ENCODE measurements around the gene TGIF2.
"Not testable (repeated sequence)": the region's sequence is repeated elsewhere in the genome, so short reads cannot be mapped to it uniquely, and the experiment has no call there.

TGIF2 gene

DNA sequence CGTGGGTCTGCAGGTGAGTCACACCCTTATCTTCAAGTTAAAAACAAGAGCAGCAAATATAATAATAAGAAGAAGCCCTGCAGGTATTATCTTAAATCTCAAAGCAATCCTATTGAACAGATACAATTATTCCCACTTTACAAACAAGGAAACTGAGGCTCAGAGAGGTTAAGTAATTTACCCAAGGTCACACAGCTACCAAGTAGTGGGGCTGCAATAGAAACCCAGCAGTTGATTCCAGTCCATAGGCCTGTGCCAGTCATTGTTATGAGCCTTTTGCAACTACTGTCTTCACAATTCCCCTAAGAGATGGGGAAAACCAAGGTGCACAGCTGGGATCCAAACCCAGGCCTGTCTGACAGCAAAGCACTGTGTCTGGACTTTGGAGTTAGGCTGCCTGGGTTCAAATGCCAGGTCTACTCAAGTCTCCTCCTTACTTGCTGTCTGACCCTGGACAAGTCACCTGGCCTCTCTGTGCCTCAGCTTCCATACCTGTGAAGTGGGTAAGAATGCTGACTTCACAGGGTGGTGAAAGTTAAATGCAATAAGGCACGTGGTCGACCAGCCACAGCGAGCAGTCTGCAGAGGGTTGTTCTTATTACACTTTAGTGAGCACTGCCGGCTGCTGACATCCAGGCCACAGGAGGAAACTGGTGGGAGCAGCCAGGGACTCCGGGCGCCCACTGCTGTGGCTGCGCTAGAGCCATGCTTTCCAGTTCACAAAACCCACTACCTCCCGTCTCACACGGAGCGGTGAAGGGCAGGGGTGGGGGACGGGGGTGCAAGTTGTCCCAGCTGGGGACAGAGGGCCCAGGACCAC lies 26.0 kb upstream of the TGIF2 start:
- DNase-seq = no peak

DNA sequence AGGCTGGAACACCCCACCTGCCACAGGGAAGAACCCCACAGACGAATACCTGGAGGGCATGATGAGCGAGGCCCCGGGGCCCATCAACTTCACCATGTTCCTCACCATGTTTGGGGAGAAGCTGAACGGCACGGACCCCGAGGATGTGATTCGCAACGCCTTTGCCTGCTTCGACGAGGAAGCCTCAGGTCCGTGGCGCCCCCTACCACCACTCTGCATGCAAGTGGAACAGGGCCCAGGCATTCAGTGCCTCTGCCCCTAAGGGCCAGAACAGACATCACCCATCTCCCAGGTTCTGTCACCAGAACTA lies 25.4 kb upstream of the TGIF2 start:
- DNase-seq = no peak

DNA sequence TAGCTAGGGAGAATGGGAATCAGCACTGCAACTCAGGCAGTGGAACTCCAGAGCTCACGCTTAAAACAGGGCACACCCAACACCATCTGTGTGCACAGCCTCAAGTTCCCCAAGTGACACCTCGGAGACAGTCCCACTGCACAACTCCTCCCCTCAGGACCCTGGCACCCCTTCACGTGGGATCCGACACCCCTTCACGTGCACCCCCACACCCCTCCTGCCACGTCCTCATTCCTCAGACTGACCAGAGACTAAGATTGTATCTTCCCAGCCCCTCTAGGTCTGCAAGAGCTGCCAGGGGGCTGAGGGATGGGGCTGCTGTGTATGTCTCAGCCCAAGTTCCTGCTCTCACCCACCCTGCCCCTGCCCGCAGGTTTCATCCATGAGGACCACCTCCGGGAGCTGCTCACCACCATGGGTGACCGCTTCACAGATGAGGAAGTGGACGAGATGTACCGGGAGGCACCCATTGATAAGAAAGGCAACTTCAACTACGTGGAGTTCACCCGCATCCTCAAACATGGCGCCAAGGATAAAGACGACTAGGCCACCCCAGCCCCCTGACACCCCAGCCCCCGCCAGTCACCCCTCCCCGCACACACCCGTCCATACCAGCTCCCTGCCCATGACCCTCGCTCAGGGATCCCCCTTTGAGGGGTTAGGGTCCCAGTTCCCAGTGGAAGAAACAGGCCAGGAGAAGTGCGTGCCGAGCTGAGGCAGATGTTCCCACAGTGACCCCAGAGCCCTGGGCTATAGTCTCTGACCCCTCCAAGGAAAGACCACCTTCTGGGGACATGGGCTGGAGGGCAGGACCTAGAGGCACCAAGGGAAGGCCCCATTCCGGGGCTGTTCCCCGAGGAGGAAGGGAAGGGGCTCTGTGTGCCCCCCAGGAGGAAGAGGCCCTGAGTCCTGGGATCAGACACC lies 24.4 kb upstream of the TGIF2 start:
- DNase-seq = no peak

- no peak for DNase-seq
Measured at GRCh38 chr20:36549628-36549941, 23.8 kb upstream of the TGIF2 start.

- DNase-seq = no peak
Measured at GRCh38 chr20:36549942-36550789, 23.2 kb upstream of the TGIF2 start.

- DNase-seq = no peak
Measured at GRCh38 chr20:36550790-36551299, 22.6 kb upstream of the TGIF2 start.

DNA sequence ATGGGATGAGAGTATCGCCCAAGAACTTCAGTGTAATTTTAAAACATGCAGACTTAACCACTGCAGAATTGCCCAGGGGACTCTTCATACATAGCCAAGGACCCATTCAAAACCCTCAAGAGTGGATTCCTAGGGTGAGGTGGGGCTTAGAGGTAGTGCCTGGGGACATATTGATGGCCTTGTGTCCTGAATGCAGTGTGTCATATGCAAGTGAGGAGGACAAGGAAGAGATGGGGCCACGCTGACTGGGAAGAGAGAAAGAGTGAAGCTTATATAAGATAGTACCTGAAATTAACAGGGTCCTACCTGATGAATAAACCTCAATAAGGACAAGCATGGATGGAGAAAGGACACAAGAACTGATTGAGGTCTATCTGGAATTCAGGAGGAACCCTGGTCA lies 18.1 kb upstream of the TGIF2 start:
- no peak for DNase-seq

DNA sequence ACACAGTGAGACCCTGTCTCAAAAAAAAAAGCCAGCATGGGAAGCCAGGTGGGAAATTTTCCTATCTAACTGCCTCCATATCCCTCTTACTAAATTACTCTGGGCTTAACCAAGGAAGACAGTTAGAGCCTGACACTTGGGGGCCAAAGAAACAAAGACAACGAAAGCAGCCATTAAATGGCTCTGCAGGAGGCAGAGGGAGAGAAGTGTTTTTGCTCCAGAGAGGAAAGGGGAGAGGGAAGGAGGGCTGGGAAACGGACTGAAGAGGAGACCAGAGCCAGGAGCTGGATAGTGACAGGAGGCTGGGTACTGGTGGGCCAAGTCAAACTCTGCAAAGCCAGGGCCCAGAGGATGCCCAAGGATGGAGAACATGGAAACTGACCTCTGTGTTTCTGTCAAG lies 10.7 kb upstream of the TGIF2 start:
- no peak for DNase-seq

- DNase-seq = no peak
Measured at GRCh38 chr20:36563374-36563773, 10.0 kb upstream of the TGIF2 start.

- DNase-seq = not testable (repeated sequence)
Measured at GRCh38 chr20:36564078-36564725, 9.2 kb upstream of the TGIF2 start.

DNA sequence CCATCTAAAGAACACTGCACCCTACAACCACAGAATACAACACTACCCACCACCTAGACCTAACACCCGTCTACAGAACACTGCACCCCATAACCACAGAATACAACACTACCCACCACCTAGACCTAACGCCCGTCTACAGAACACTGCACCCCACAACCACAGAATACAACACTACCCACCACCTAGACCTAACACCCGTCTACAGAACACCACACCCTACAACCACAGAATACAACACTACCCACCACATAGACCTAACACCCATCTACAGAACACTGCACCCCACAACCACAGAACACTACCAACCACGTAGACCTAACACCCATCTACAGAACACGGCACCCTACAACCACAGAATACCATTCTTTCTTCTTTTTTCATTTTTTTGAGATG lies 8.7 kb upstream of the TGIF2 start:
- DNase-seq = not testable (repeated sequence)

- DNase-seq = no peak
Measured at GRCh38 chr20:36565520-36565919, 7.9 kb upstream of the TGIF2 start.

DNA sequence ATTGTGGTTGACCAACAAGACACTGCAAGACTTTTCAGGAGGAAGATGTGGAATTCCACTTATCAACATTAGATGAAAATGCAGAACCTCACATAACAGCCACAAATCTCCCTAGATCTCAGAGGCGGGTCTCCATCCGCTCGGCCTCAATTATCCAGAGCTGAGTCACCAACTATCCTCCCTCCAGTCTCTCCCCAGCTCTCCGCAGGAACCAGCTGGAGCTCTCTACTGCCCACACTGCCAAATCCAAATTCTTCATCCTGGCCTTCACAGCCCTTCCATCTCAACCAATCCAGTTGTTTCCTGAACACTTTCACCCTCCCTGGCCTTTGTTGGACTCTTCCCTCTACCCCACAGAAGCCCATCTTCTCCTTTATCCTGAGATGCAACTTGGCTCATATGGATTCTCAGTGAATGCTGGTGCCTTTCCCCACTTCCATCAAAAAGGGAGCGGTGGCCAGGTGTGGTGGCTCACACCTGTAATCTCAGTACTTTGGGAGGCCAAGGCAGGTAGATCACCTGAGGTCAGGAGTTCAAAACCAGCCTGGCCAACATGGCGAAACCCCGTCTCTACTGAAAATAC lies 3.5 kb upstream of the TGIF2 start:
- DNase-seq = no peak

DNA sequence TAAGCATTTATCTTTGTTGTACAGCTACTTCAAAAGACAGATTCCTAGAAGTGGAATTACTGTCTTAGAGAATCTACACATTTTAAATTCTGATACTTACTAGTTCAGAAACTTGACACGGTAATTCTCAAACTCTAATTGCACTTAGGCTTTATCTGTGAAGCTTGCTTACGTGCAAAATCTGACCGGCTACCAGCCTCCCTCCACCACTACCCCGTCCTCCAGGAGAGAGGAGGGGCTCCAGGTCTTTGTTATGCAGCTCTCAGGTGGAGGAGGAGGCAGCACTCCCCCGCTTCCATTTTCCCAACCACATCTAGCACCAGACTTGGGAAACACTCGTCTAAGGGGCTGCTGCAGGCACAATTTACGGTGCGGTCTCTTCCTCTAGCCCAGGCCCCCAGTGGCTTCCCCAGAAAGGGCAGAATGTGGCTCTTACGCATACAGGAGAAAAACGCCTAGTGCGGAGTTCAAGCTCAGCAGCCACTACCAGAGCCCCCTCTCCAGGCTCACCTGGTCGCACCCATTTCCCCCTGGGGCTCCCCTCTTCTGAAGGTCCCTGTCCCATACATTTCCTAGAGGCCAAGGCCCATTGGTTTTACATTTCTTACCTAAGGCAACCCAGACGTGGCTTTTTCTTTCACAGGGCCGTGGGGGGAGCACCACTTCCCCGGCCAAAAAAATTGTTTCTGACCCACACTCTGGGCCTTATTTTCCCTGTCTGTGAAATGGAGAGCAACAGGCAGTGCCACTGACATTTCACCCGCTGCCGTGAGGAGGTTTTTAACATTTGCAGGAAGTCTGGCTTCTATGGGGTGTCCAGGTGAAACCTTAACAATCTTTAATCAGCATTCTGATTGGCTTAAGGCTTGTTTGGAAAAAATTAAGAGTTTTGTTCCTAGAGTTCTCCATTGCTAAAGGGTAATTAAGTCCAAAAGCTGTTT lies 1.6 kb upstream of the TGIF2 start:
- no peak for DNase-seq

DNA sequence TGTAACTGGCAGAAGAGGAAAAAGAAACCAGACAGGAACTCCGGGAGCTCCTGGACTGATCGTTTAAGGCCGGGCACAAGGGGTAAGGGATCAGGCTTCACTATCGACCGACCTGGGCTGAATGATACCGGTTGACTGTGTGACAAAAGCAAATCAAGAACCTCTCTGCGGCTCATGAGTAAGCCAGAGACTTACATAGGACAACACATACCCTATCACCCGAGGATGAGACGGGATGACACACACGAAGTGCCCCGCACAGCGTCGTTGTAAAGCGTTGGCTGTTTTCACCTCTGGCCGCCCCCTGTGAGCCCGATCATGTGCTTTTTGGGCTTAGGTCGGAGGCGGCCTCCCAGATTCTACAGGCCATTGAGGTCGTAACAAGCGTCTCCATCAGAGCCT lies 695 bp upstream of the TGIF2 start:
- peak; percentile 59 for DNase-seq

DNA sequence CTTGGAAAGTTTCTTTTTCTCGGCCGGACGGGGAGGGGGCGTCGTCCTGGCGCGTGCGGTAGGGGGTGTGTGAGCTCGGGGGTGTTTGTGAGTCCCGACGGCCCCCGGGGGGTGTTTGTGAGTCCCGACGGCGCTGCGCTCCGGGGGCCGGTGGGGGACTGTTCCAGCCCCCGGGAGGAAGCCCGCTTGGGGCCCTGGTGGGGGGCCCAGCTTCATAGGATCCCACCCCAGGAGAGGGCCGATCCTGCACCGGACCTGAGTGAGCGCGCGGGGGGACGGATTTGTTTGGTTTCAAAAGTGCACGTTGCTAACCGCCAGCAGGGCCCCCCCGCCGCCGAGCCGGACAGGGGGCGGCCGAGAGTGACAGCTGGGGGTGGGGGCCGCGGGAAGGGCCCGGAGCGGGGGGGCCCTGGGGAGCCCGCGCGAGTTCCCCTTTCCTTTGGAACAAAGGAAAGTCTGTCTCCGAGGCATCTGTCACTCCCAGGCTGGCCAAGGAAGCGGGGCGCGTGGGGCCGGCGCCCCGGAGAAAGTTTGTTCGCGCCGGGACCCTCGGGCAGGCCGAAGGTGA lies 485 bp downstream of the TGIF2 start:
- no peak for DNase-seq

- DNase-seq = peak; percentile 56
Measured at GRCh38 chr20:36574366-36575135, 1.2 kb downstream of the TGIF2 start.

DNA sequence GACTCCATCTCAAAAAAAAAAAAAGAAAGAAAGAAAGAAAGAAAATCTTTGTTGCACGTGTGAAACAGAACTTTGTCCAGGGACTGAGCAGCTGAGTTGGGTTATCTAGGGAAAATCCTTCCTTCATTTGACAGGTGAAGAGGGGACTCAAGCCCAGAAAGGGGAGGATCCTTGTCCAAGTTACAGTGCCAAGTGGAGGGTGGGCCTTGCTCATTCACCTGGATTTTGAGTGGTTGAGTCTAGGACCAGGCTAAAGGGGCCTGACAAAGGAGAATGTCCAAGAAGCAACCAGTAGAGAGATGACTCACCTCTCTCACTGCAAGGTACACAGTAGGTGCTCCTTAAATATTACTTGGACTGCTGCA lies 2.7 kb downstream of the TGIF2 start:
- DNase-seq = no peak

GRCh38 chr20:36578356-36579041 lies 5.1 kb downstream of the TGIF2 start:
- DNase-seq = no peak
